GM19193 (cell line): ENCODE data around the gene PCP2.

ENCODE experiments used
- POLR2A ChIP-seq: IDR thresholded peaks from 4 replicates; pipeline ENCODE4 v1.6.1; 2011; ENCODE audit not compliant: insufficient read depth, insufficient read length; ENCODE audit errors: extremely low read depth

PCP2 gene

GRCh38 chr19:7633698-7634097 lies at the start of gene PCP2:
Gene PCP2, minus strand, starts transcription at chr19:7633719. Its CDS starts 262 bp downstream, at chr19:7633457.
- TF ChIP-seq POLR2A: no peak

GRCh38 chr19:7682175-7682855 lies 48.8 kb upstream of the PCP2 start:
- TF ChIP-seq POLR2A: no peak

- peak; percentile 14 for TF ChIP-seq POLR2A
Measured at GRCh38 chr19:7681340-7682174, 48.0 kb upstream of the PCP2 start.

- TF ChIP-seq POLR2A: peak; percentile 50
Measured at GRCh38 chr19:7680606-7681339, 47.3 kb upstream of the PCP2 start, which contains the start of gene TRAPPC5. Gene TRAPPC5, plus strand, starts transcription at chr19:7680833. Its CDS starts 1,421 bp downstream, at chr19:7682254.

- TF ChIP-seq POLR2A: no peak
Measured at GRCh38 chr19:7679771-7680605, 46.5 kb upstream of the PCP2 start.

- peak; percentile 11 for TF ChIP-seq POLR2A
Measured at GRCh38 chr19:7678971-7679751, 45.6 kb upstream of the PCP2 start.

GRCh38 chr19:7677669-7678311 lies 44.3 kb upstream of the PCP2 start:
- TF ChIP-seq POLR2A: no peak

GRCh38 chr19:7676854-7677253 lies 43.3 kb upstream of the PCP2 start, which contains the start of gene MCEMP1:
Gene MCEMP1, plus strand, starts transcription at chr19:7677090. Its CDS starts 31 bp downstream, at chr19:7677121.
- TF ChIP-seq POLR2A: no peak

GRCh38 chr19:7676376-7676775 lies 42.9 kb upstream of the PCP2 start:
- no peak for TF ChIP-seq POLR2A

GRCh38 chr19:7674010-7675005 lies 40.8 kb upstream of the PCP2 start:
- no peak for TF ChIP-seq POLR2A

GRCh38 chr19:7672522-7672921 lies 39.0 kb upstream of the PCP2 start:
- no peak for TF ChIP-seq POLR2A

- no peak for TF ChIP-seq POLR2A
Measured at GRCh38 chr19:7670790-7671189, 37.3 kb upstream of the PCP2 start.
